Uterus (tissue), 2 donors: ENCODE measurements around the gene KIAA1328.

Experiments used
- CTCF ChIP-seq, 4 experiments: fragments of 200-600 bp in 2 of 4; fragments of 450-650 bp in 2 of 4; sonication (generic) in 2 of 4; IDR thresholded peaks; one replicate each; pipeline ENCODE4 v1.5.1; 2016 to 2019; ENCODE audit warnings: antibody characterized with exemption in 4 of 4, mild to moderate bottlenecking in 2 of 4, moderate library complexity in 1 of 4
- POLR2A ChIP-seq, 2 donors: fragments of 450-650 bp; IDR thresholded peaks; one replicate each; pipeline ENCODE4 v1.6.1; 2016; ENCODE audit warnings: antibody characterized with exemption in 2 of 2, mild to moderate bottlenecking in 1 of 2, moderate library complexity in 1 of 2

GRCh38 chr18:36862182-36862581 lies 33.3 kb downstream of the KIAA1328 start:
- TF ChIP-seq CTCF (IDR thresholded peaks at IDR 0.05) (no peak), POLR2A (IDR thresholded peaks at IDR 0.05) (no peak)
